ENCODE measurements around the gene USP17L12.
"Not testable (repeated sequence)": the region's sequence is repeated elsewhere in the genome, so short reads cannot be mapped to it uniquely, and the experiment has no call there.

Gene USP17L12, protein sequence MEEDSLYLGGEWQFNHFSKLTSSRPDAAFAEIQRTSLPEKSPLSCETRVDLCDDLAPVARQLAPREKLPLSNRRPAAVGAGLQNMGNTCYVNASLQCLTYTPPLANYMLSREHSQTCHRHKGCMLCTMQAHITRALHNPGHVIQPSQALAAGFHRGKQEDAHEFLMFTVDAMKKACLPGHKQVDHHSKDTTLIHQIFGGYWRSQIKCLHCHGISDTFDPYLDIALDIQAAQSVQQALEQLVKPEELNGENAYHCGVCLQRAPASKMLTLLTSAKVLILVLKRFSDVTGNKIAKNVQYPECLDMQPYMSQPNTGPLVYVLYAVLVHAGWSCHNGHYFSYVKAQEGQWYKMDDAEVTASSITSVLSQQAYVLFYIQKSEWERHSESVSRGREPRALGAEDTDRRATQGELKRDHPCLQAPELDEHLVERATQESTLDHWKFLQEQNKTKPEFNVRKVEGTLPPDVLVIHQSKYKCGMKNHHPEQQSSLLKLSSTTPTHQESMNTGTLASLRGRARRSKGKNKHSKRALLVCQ

GRCh38 chr4:9219852-9220251 lies at the start of gene USP17L12:
USP17L12 (plus strand) TSS chr4:9220152; CDS start chr4:9220152, 0 bp downstream.
- H3K4me1 Mint-ChIP-seq (ENCODE audit: low read depth); H3K27ac Mint-ChIP-seq; intact Hi-C loops (cut with micrococcal nuclease); H3K9me3 Mint-ChIP-seq; H3K27me3 Mint-ChIP-seq; H3K4me3 Mint-ChIP-seq; H3K36me3 Mint-ChIP-seq (ENCODE audit: low read depth): not testable (repeated sequence)

DNA sequence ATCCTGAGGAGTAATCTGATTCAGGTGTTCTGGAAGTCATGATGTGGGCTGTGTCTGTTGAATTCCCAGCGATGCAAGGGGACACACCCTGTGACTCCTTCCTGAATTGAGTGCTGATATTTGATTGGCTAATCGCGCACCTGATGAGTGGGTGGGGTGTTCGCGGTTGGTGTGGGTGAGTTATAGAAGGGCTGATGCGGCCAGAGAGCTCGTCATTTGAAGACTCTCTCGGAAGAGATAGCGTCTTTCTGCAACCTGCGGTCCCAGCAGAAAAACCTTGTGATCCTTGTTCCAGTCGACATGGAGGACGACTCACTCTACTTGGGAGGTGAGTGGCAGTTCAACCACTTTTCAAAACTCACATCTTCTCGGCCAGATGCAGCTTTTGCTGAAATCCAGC lies 9.6 kb upstream of the USP17L12 start, which contains the start of gene USP17L10:
TSS of gene USP17L10 (plus strand) at position 301 of the 400 bp plus-strand sequence. CDS start at position 301, 0 bp downstream.
- H3K4me1 Mint-ChIP-seq (ENCODE audit: low read depth); H3K27ac Mint-ChIP-seq; intact Hi-C loops (cut with micrococcal nuclease); H3K9me3 Mint-ChIP-seq; H3K36me3 Mint-ChIP-seq (ENCODE audit: low read depth); H3K27me3 Mint-ChIP-seq; H3K4me3 Mint-ChIP-seq: not testable (repeated sequence)

- H3K4me1 Mint-ChIP-seq (ENCODE audit: low read depth); H3K9me3 Mint-ChIP-seq; intact Hi-C loops (cut with micrococcal nuclease); H3K27me3 Mint-ChIP-seq; H3K4me3 Mint-ChIP-seq; H3K27ac Mint-ChIP-seq; H3K36me3 Mint-ChIP-seq (ENCODE audit: low read depth): not testable (repeated sequence)
Measured at GRCh38 chr4:9214701-9215100, 5.3 kb upstream of the USP17L12 start.

- H3K4me3 Mint-ChIP-seq; intact Hi-C loops (cut with micrococcal nuclease); H3K36me3 Mint-ChIP-seq (ENCODE audit: low read depth); H3K27ac Mint-ChIP-seq; H3K27me3 Mint-ChIP-seq; H3K4me1 Mint-ChIP-seq (ENCODE audit: low read depth); H3K9me3 Mint-ChIP-seq: not testable (repeated sequence)
Measured at GRCh38 chr4:9215105-9215504, 4.8 kb upstream of the USP17L12 start, which contains the start of gene USP17L11. USP17L11 (plus strand) TSS chr4:9215405; CDS start chr4:9215405, 0 bp downstream.

GRCh38 chr4:9224596-9224995 lies 4.6 kb downstream of the USP17L12 start, which contains the start of gene USP17L13:
USP17L13 (plus strand) TSS chr4:9224896; CDS start chr4:9224896, 0 bp downstream.
- H3K4me1 Mint-ChIP-seq (ENCODE audit: low read depth); H3K27ac Mint-ChIP-seq; H3K27me3 Mint-ChIP-seq; H3K9me3 Mint-ChIP-seq; intact Hi-C loops (cut with micrococcal nuclease); H3K36me3 Mint-ChIP-seq (ENCODE audit: low read depth); H3K4me3 Mint-ChIP-seq: not testable (repeated sequence)

GRCh38 chr4:9230249-9230648 lies 10.3 kb downstream of the USP17L12 start:
- H3K4me1 Mint-ChIP-seq (ENCODE audit: low read depth); H3K36me3 Mint-ChIP-seq (ENCODE audit: low read depth); H3K27me3 Mint-ChIP-seq; H3K9me3 Mint-ChIP-seq; H3K4me3 Mint-ChIP-seq; H3K27ac Mint-ChIP-seq; intact Hi-C loops (cut with micrococcal nuclease): not testable (repeated sequence)

- intact Hi-C loops (cut with micrococcal nuclease); H3K27ac Mint-ChIP-seq; H3K9me3 Mint-ChIP-seq; H3K4me1 Mint-ChIP-seq (ENCODE audit: low read depth); H3K36me3 Mint-ChIP-seq (ENCODE audit: low read depth); H3K4me3 Mint-ChIP-seq; H3K27me3 Mint-ChIP-seq: not testable (repeated sequence)
Measured at GRCh38 chr4:9234085-9234484, 14.1 kb downstream of the USP17L12 start, which contains the start of gene USP17L15. USP17L15 (plus strand) TSS chr4:9234385; CDS start chr4:9234385, 0 bp downstream.

GRCh38 chr4:9238461-9238860 lies 18.5 kb downstream of the USP17L12 start:
- intact Hi-C loops (cut with micrococcal nuclease); H3K9me3 Mint-ChIP-seq; H3K27me3 Mint-ChIP-seq; H3K4me1 Mint-ChIP-seq (ENCODE audit: low read depth); H3K4me3 Mint-ChIP-seq; H3K36me3 Mint-ChIP-seq (ENCODE audit: low read depth); H3K27ac Mint-ChIP-seq: not testable (repeated sequence)

- intact Hi-C loops (cut with micrococcal nuclease); H3K27ac Mint-ChIP-seq; H3K36me3 Mint-ChIP-seq (ENCODE audit: low read depth); H3K27me3 Mint-ChIP-seq; H3K9me3 Mint-ChIP-seq; H3K4me1 Mint-ChIP-seq (ENCODE audit: low read depth); H3K4me3 Mint-ChIP-seq: not testable (repeated sequence)
Measured at GRCh38 chr4:9243579-9243978, 23.6 kb downstream of the USP17L12 start, which contains the start of gene USP17L17. USP17L17 (plus strand) TSS chr4:9243879; CDS start chr4:9243879, 0 bp downstream.

GRCh38 chr4:9247953-9248680 lies 28.2 kb downstream of the USP17L12 start, which contains the start of gene USP17L18:
USP17L18 (plus strand) TSS chr4:9248630; CDS start chr4:9248630, 0 bp downstream.
- H3K9me3 Mint-ChIP-seq; intact Hi-C loops (cut with micrococcal nuclease); H3K4me1 Mint-ChIP-seq (ENCODE audit: low read depth); H3K4me3 Mint-ChIP-seq; H3K27ac Mint-ChIP-seq; H3K27me3 Mint-ChIP-seq; H3K36me3 Mint-ChIP-seq (ENCODE audit: low read depth): not testable (repeated sequence)

- intact Hi-C loops (cut with micrococcal nuclease); H3K9me3 Mint-ChIP-seq; H3K27me3 Mint-ChIP-seq; H3K4me3 Mint-ChIP-seq; H3K4me1 Mint-ChIP-seq (ENCODE audit: low read depth); H3K36me3 Mint-ChIP-seq (ENCODE audit: low read depth); H3K27ac Mint-ChIP-seq: not testable (repeated sequence)
Measured at GRCh38 chr4:9253078-9253477, 33.1 kb downstream of the USP17L12 start, which contains the start of gene USP17L19. USP17L19 (plus strand) TSS chr4:9253378; CDS start chr4:9253378, 0 bp downstream.

DNA sequence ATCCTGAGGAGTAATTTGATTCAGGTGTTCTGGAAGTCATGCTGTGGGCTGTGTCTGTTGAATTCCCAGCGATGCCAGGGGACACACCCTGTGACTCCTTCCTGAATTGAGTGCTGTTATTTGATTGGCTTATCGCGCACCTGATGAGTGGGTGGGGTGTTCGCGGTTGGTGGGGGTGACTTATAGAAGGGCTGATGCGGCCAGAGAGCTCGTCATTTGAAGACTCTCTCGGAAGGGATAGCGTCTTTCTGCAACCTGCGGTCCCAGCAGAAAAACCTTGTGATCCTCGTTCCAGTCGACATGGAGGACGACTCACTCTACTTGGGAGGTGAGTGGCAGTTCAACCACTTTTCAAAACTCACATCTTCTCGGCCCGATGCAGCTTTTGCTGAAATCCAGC lies 37.9 kb downstream of the USP17L12 start, which contains the start of gene USP17L20:
TSS of gene USP17L20 (plus strand) at position 301 of the 400 bp plus-strand sequence. CDS start at position 301, 0 bp downstream.
- H3K4me3 Mint-ChIP-seq; H3K36me3 Mint-ChIP-seq (ENCODE audit: low read depth); H3K27ac Mint-ChIP-seq; H3K27me3 Mint-ChIP-seq; H3K9me3 Mint-ChIP-seq; intact Hi-C loops (cut with micrococcal nuclease); H3K4me1 Mint-ChIP-seq (ENCODE audit: low read depth): not testable (repeated sequence)

DNA sequence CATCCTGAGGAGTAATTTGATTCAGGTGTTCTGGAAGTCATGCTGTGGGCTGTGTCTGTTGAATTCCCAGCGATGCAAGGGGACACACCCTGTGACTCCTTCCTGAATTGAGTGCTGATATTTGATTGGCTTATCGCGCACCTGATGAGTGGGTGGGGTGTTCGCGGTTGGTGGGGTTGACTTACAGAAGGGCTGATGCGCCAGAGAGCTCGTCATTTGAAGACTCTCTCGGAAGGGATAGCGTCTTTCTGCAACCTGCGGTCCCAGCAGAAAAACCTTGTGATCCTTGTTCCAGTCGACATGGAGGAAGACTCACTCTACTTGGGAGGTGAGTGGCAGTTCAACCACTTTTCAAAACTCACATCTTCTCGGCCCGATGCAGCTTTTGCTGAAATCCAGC lies 42.6 kb downstream of the USP17L12 start, which contains the start of gene USP17L21:
TSS of gene USP17L21 (plus strand) at position 301 of the 400 bp plus-strand sequence. CDS start at position 301, 0 bp downstream.
- H3K4me1 Mint-ChIP-seq (ENCODE audit: low read depth); H3K36me3 Mint-ChIP-seq (ENCODE audit: low read depth); H3K27me3 Mint-ChIP-seq; H3K9me3 Mint-ChIP-seq; H3K27ac Mint-ChIP-seq; intact Hi-C loops (cut with micrococcal nuclease); H3K4me3 Mint-ChIP-seq: not testable (repeated sequence)

DNA sequence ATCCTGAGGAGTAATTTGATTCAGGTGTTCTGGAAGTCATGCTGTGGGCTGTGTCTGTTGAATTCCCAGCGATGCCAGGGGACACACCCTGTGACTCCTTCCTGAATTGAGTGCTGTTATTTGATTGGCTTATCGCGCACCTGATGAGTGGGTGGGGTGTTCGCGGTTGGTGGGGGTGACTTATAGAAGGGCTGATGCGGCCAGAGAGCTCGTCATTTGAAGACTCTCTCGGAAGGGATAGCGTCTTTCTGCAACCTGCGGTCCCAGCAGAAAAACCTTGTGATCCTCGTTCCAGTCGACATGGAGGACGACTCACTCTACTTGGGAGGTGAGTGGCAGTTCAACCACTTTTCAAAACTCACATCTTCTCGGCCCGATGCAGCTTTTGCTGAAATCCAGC lies 47.4 kb downstream of the USP17L12 start, which contains the start of gene USP17L22:
TSS of gene USP17L22 (plus strand) at position 301 of the 400 bp plus-strand sequence. CDS start at position 301, 0 bp downstream.
- intact Hi-C loops (cut with micrococcal nuclease); H3K9me3 Mint-ChIP-seq; H3K27me3 Mint-ChIP-seq; H3K27ac Mint-ChIP-seq; H3K36me3 Mint-ChIP-seq (ENCODE audit: low read depth); H3K4me1 Mint-ChIP-seq (ENCODE audit: low read depth); H3K4me3 Mint-ChIP-seq: not testable (repeated sequence)

Measured in dendritic cell treated with granulocyte-macrophage colony-stimulating factor and Interleukin-4, amounts not matched to agents 40 ng/mL and 50 ng/mL, for 4 days (primary cell).